ENCODE data around the gene DENND4A.
A peak's percentile ranks its signal among the peaks of the same experiment; 100 is the strongest.

Gene DENND4A

DNA sequence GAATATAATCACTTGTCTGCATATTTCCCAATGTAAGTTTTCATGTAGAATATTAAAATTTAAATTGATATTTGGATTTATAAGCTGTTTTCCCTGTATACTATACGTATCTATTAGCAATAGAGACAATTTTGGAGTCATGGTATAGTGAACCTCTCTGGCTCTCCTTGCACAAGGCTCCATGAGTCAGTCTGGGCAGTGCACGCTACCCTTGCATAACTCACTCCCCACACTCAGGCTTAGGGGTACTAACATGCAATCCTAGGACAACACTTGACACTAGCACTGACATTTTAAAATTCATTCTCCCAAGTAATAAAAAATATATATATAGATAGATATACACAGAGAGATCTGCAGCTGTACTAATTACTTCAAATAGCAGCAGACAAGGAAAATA lies 131.2 kb downstream of the DENND4A start:
- no peak for DNase-seq

DNA sequence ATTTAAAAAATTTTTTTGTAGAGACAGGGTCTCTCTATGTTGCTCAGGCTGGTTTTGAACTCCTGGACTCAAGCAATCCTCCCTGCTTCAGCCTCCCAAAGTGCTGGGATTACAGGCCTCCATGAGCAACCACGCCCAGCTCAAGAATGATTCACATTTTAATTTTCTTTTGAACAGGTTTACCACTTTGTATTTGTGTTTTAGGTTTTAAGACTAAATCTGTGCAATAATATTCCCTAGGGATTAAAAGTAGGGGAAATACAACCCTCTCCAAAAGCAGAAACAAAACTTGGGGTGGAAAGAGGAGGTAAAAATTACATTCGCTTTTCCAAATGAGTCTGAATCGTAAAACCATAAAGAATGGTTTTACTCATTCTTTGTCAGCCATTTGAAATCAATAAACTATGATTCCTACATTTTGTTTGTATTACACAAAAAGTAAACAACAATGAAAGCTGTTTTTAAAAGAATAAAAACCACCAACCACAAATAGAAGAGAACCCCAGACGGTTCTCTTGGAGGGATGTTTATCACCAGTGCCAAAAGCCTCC lies 132.5 kb downstream of the DENND4A start:
- DNase-seq, result no peak

- DNase-seq, result no peak
These were observed 136.6 kb downstream of the DENND4A start for GRCh38 chr15:65655457-65655856.

DNA sequence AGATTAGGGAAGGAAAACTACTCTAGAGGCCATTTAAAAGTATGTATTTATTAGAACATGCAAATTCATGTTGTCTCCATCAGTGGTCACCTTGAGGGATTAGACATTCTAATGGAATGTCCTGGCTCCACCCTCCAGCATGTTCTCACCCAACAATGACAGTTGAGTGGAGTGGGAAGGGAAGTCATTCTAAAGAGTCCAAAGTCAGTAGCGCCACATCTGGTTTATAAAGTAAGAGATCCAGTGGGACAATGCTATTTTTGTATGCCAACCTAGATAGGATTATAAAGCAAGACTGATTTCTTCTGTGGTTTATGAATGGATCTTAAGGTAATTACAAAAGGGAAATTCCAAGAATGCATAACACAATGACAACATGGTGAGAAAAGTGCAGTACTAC lies 137.1 kb downstream of the DENND4A start:
- no peak for DNase-seq

DNA sequence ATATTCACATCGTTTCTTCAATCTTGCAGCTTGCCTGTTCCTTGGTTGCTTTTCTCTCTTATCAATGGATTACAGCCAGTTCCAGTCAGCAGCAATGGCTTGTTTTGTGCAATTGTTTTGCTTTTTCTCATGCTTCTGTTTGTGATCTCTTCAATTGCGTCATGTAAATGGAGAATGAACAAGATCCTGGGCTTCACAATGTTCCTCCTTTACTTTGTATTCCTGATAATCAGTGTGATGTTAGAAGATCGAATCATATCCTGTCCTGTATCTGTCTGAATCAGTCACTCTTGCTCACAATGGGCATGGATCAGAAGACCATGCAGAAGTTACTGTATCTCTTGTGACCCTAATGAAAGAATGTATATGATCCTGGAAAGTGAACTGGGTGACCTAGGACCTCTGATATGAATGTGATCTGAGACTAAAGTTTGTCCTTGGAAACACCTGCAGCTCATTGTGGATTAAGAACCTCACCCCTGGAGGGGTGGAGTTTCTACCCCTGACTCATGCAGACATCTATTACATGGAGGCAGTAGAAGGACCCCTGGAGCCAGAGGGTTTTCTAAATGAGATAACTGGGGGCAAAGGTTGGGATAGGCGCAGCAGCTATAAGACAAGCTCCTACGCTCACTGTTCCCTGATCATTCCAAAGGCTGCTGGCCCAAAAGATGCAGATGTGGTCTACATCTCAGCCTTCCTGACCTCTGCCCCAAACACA lies 138.1 kb downstream of the DENND4A start:
- DNase-seq, result no peak

DNA sequence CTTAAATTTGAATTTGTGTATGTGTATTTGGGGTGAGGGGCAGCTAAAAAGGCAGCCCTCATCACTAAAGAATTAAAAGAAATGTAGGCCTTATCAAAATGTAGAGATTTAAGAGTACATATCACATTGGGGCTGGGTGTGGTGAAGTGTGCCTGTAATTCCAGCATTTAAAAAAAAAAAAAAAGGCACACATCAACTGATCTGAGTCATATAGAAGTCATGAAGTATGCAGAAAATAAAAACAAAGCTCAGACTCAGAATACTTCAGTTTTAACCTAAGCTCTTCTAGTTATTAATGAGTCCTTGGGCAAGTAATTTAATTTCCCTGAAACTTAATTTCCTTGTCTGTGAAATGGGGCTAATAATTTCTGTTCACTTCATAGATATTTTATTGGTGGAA lies 138.8 kb downstream of the DENND4A start:
- DNase-seq, result no peak

- DNase-seq, result no peak
These were observed 140.0 kb downstream of the DENND4A start for GRCh38 chr15:65651831-65652749.

DNA sequence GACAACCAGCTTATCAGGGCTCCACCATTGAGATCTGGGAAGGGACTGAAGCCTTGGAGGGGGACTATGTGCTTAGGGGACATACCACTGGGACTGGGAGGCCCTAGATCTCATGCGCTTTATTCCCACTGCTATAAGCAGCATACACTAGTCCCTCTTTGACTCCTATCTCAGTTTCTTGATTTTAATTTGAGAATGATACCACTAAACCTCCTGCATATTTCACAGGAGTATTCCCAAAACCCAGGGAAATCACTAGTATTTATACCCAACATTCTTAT lies 141.1 kb downstream of the DENND4A start:
- DNase-seq, result no peak

DNA sequence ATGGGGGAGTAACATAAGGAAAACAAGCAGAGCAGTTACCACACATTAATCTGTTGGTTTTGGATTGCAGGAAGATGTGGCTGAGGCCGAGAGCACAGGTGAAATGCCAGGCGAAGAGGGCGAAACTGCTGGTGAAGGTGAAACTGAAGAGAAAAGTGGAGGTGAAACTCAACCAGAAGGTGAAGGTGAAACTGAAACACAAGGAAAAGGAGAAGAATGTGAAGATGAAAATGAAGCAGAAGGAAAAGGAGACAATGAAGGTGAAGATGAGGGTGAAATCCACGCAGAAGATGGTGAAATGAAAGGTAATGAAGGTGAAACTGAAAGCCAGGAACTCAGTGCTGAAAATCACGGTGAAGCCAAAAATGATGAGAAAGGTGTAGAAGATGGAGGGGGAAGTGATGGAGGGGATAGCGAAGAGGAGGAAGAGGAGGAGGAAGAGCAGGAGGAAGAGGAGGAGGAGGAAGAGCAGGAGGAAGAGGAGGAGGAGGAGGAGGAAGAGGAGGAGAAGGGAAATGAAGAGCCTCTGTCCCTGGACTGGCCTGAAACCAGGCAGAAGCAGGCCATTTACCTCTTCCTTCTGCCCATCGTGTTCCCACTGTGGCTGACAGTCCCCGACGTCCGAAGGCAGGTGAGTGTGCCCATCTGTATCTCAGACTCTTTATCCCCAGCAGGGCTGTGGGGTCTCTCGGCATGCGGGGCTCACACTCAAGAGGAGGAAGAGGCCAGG lies 141.6 kb downstream of the DENND4A start:
- DNase-seq, result no peak

GRCh38 chr15:65646486-65646885 lies 145.6 kb downstream of the DENND4A start:
- DNase-seq, result no peak

GRCh38 chr15:65645392-65645791 lies 146.7 kb downstream of the DENND4A start:
- DNase-seq, result no peak

GRCh38 chr15:65644282-65644681 lies 147.8 kb downstream of the DENND4A start:
- no peak for DNase-seq

DNA sequence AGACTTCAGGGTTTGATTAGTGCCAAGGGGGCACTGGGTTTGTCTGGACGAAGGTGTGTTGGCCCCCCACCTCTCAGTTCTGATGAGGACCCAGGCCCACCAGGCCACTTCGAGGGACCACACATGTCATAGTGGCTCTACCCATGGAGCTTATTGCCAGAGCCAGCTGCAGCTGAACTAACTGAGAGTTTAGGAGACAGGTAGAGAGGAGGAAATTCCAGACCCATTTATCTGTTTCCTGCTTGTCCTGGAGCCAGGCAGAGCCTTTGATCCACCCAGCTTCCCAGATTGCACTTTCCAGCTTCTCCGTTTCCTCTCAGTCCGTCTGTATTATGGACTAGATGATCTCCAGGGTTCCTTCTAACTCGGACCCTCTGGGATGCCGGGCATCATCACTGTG lies 149.5 kb downstream of the DENND4A start:
- DNase-seq, result no peak

- no peak for DNase-seq
These were observed 150.2 kb downstream of the DENND4A start for GRCh38 chr15:65641768-65642475.

DNA sequence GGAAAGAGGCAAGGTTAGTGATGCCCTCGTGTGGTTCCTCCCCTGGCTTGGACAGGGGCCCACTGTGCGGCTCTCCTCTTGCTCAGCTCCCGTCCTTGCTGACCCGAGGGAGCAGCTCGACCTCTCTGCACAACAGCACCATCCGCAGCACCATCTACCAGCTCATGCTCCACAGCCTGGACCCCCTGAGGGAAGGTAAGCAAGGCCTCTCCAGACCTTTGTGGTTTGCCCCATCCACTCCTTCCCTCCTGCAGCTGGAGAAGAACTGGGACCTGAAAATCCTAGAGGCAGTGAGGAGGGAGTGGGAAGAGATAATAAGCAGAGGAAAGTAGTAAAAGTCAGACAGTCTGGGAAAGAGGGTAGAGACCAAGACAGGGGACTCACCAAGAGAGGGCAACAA lies 152.6 kb downstream of the DENND4A start:
- no peak for DNase-seq

GRCh38 chr15:65638681-65639089 lies 153.4 kb downstream of the DENND4A start:
- DNase-seq, result peak; percentile 31

DNA sequence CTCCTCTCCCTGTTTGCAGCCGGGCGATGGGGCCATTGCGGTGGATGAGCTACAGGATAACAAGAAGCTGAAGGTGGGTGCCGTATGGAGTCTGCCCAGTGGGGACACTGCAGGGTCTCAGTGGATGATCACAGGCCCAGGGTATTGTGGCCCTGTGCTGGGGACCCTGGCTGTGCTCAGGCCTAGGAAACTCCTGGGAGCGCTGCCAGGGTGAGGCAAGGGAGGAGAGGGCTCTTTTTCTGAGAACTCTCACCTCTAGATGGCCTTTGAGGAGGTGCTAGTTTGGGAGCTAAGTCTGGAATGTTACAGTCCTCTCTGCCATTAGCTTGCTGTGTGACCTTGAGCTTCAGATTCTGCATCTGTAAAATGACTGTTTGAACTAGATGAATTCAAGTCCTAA lies 154.0 kb downstream of the DENND4A start:
- DNase-seq, result no peak

DNA sequence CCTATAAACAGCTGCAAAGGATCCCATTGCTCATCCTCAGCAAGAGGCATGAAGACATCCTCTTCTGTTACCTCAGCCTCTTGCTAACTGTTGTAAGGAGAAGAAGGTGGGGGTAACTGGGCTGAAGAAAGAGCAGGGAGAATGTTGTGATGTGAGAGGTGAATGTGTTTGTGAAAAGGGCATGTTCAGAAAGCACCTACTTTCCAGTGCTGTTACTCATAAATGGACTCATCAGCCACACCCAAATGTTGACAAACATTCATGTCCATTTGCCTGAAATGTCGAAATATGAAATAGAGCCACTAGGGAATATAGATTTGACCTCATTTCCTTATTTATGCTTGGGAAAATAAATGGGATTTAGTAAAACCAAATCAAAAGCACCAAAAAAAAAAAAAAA lies 157.7 kb downstream of the DENND4A start:
- no peak for DNase-seq

DNA sequence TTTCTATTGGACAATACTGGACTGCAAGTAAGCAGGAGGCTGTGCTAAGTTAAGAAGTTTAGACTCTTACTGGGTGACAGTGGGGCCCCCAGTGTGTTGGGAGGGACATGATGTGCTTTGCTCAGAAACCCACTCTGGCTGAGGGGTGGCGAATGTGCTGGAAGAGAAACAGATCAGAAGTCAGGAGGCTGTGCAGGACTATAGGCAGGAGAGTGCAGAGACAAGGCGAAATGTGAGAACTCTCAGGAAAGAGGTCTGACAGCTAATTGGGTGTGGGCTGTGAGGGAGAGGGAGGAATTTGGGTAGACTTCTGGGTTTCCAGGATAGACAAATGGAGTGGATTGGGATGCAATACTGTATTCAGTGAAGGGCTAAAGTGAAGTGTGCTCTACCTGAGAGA lies 158.3 kb downstream of the DENND4A start:
- no peak for DNase-seq

DNA sequence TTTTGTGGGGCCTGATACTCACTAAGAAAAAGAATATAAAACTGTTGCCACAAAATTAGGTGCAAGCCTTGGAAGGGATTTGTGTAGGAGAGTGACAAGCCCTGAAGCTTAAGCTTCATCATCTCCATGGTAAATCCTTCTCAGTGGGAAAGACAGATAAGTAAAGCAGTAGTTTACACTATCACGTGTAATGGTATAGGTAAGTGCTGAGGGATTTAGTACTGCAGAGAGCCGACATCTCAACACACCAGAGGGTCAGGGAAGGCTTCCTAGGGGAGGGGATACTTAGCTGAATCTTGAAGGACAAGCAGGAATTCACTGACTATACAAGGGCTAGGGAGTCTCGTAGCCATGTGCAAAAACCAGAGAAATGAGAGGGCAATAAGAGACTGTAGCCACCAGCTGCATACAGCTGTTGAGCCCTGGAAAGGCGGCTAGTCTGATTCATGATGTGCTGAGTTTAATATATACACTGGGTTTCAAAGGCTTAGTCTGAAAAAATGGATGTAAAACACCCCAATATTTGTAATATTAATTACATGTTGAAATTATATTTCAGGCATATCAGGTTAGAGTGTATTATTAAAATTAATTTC lies 159.2 kb downstream of the DENND4A start:
- no peak for DNase-seq

- no peak for DNase-seq
These were observed 160.6 kb downstream of the DENND4A start for GRCh38 chr15:65631503-65631902.

- DNase-seq, result no peak
These were observed 161.3 kb downstream of the DENND4A start for GRCh38 chr15:65630760-65631159.

Data from effector CD4-positive, alpha-beta T cell (primary cell).